ENCODE measurements around the gene BASP1. TPM values are rescaled to one million over a fixed set of nuclear protein-coding genes. Genes with fewer than 3 reads are reported as not detected.

BASP1 gene
- total and polyA plus RNA-seq, 10 of the 15 experiments (the other 5 are each of a cell fraction or from before 2014, with no cell fraction given), result 27.3 to 190 (median 102) TPM

- DNase-seq (ENCODE audit: low read depth, low spot score) (no peak), FAIRE-seq (no peak), ATAC-seq (no peak)
- ChIA-PET POLR2A (no interaction called here), CTCF (no interaction called here), SMC1A (ENCODE audit: uncharacterized antibody, unreplicated experiment) (no interaction called here), RAD21 (ENCODE audit: unreplicated experiment) (no interaction called here)
- intact Hi-C loops (cut with micrococcal nuclease; ENCODE audit: unreplicated experiment) (no loop called here), in situ Hi-C loops (cut with MboI) (no loop called here)
- no peak overlapping the region for H3K27ac ChIP-seq (ENCODE audit: control insufficient read depth, insufficient read depth)
- no peak overlapping the region for H3K9ac ChIP-seq (ENCODE audit: control insufficient read depth, insufficient read depth, low read length)
- H4K20me1 ChIP-seq (ENCODE audit: control insufficient read depth, insufficient read depth), result no peaks in the 10 kb centered on the region
- 5% methylated on average over 5 of the region's 5 CpGs for WGBS (ENCODE audit: insufficient coverage, insufficient replicate concordance, low lambda C conversion rate, missing lambda C conversion rate)
- no peaks in the 10 kb centered on the region for H3K79me2 ChIP-seq (ENCODE audit: control insufficient read depth, insufficient read depth, low read length)
- no peak overlapping the region for H3K4me2 ChIP-seq (ENCODE audit: control insufficient read depth, insufficient read depth)
- BruUV-seq (replicated peaks), result no TSS peak
- no peaks in the 10 kb centered on the region for H3K36me3 ChIP-seq (ENCODE audit: control insufficient read depth in 2 of 2, insufficient read depth in 2 of 2, low read length in 1 of 2)
- H3K4me1 ChIP-seq (ENCODE audit: control insufficient read depth, insufficient read depth, low read length), result no peaks in the 10 kb centered on the region
- H3K27me3 ChIP-seq (replicated peaks in 1 of 2; ENCODE audit: control insufficient read depth in 2 of 2, insufficient read depth in 2 of 2, low read length in 1 of 2), result no peaks in the 10 kb centered on the region
- no peak overlapping the region for H2AFZ ChIP-seq (ENCODE audit: control insufficient read depth, low read depth, low read length)
- TF ChIP-seq, protein P1, sequence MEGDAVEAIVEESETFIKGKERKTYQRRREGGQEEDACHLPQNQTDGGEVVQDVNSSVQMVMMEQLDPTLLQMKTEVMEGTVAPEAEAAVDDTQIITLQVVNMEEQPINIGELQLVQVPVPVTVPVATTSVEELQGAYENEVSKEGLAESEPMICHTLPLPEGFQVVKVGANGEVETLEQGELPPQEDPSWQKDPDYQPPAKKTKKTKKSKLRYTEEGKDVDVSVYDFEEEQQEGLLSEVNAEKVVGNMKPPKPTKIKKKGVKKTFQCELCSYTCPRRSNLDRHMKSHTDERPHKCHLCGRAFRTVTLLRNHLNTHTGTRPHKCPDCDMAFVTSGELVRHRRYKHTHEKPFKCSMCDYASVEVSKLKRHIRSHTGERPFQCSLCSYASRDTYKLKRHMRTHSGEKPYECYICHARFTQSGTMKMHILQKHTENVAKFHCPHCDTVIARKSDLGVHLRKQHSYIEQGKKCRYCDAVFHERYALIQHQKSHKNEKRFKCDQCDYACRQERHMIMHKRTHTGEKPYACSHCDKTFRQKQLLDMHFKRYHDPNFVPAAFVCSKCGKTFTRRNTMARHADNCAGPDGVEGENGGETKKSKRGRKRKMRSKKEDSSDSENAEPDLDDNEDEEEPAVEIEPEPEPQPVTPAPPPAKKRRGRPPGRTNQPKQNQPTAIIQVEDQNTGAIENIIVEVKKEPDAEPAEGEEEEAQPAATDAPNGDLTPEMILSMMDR (IDR thresholded peaks at IDR 0.05 in 2 of 3, conservative IDR thresholded peaks at IDR 0.05 in 1 of 3; ENCODE audit: control insufficient read depth in 2 of 3, extremely low read depth in 1 of 3, insufficient read depth in 1 of 3, low read depth in 3 of 3, low read length in 3 of 3), result no peak
- TF ChIP-seq, protein P2, sequence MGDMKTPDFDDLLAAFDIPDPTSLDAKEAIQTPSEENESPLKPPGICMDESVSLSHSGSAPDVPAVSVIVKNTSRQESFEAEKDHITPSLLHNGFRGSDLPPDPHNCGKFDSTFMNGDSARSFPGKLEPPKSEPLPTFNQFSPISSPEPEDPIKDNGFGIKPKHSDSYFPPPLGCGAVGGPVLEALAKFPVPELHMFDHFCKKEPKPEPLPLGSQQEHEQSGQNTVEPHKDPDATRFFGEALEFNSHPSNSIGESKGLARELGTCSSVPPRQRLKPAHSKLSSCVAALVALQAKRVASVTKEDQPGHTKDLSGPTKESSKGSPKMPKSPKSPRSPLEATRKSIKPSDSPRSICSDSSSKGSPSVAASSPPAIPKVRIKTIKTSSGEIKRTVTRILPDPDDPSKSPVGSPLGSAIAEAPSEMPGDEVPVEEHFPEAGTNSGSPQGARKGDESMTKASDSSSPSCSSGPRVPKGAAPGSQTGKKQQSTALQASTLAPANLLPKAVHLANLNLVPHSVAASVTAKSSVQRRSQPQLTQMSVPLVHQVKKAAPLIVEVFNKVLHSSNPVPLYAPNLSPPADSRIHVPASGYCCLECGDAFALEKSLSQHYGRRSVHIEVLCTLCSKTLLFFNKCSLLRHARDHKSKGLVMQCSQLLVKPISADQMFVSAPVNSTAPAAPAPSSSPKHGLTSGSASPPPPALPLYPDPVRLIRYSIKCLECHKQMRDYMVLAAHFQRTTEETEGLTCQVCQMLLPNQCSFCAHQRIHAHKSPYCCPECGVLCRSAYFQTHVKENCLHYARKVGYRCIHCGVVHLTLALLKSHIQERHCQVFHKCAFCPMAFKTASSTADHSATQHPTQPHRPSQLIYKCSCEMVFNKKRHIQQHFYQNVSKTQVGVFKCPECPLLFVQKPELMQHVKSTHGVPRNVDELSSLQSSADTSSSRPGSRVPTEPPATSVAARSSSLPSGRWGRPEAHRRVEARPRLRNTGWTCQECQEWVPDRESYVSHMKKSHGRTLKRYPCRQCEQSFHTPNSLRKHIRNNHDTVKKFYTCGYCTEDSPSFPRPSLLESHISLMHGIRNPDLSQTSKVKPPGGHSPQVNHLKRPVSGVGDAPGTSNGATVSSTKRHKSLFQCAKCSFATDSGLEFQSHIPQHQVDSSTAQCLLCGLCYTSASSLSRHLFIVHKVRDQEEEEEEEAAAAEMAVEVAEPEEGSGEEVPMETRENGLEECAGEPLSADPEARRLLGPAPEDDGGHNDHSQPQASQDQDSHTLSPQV (IDR thresholded peaks at IDR 0.05), result no peak
- TF ChIP-seq CREB1 (IDR thresholded peaks at IDR 0.05; ENCODE audit: low read depth), result no peak
- no peak for TF ChIP-seq RUNX3 (IDR thresholded peaks at IDR 0.05; ENCODE audit: low read length)
- no peak for TF ChIP-seq MAX (IDR thresholded peaks at IDR 0.05; ENCODE audit: low read depth, low read length)
- H3K4me3 ChIP-seq, result no peak overlapping the region
- H3K9me3 ChIP-seq (replicated peaks; ENCODE audit: control insufficient read depth, insufficient read depth, low read length), result no peaks in the 10 kb centered on the region
These were observed 42.5 kb upstream of the BASP1 start for GRCh38 chr5:17174965-17175364.
